H1 (cell line): ENCODE data around the gene APBA2. TPM values are rescaled to one million over a fixed set of nuclear protein-coding genes. Genes with fewer than 3 reads are reported as not detected.

Experiments
- CTCF ChIA-PET: fragments of 300-600 bp; sonication (Branson Sonifier 250); formaldehyde crosslinking; loops from one replicate; lab custom pipeline; 2021; ENCODE audit not compliant: partially characterized antibody; lab: Charles Lee
- POLR2A ChIA-PET: fragments of 300-600 bp; sonication (Branson Sonifier 250); formaldehyde crosslinking; loops from one replicate; lab custom pipeline; 2021; ENCODE audit warnings: inconsistent platforms; ENCODE audit not compliant: partially characterized antibody; lab: Charles Lee
- DNase-seq, 2 experiments: peaks; one replicate each; pipeline versions ENCODE4 v3.0.0 to v3.0.0-alpha.2; 2010 to 2022; ENCODE audit warnings: low spot score in 2 of 2, low read depth in 1 of 2, mixed read lengths in 1 of 2
- FAIRE-seq: peaks from 2 replicates; lab custom pipeline; 2011; peaks lifted over from hg19 to GRCh38; lab: Jason Lieb, UNC
- H2AFZ ChIP-seq: 2 replicates; pipeline ENCODE4 v1.8.1; 2012; ENCODE audit warnings: low read length, inconsistent platforms
- H2AK5ac ChIP-seq: 2 replicates; pipeline ENCODE4 v1.6.1; 2013; ENCODE audit warnings: low read depth, low read length
- H2BK120ac ChIP-seq: replicated peaks from 2 replicates; pipeline ENCODE3; 2013; ENCODE audit warnings: low read depth, low read length, inconsistent platforms
- H2BK12ac ChIP-seq: 2 replicates; pipeline ENCODE4 v1.6.1; 2013; ENCODE audit warnings: low read depth, low read length
- H2BK15ac ChIP-seq: 2 replicates; pipeline ENCODE4 v1.6.1; 2013; ENCODE audit warnings: low read length
- H2BK20ac ChIP-seq: 2 replicates; pipeline ENCODE4 v1.6.1; 2013; ENCODE audit warnings: low read length
- H2BK5ac ChIP-seq: 2 replicates; pipeline ENCODE4 v1.6.1; 2013; ENCODE audit warnings: low read depth, low read length
- H3K14ac ChIP-seq: 2 replicates; pipeline ENCODE4 v1.6.1; 2013; ENCODE audit warnings: inconsistent platforms; ENCODE audit not compliant: insufficient read length
- H3K18ac ChIP-seq: 2 replicates; pipeline ENCODE4 v1.6.1; 2013; ENCODE audit warnings: low read length; ENCODE audit errors: extremely low read depth
- H3K23ac ChIP-seq: 2 replicates; pipeline ENCODE4 v1.6.1; 2013; ENCODE audit warnings: inconsistent platforms; ENCODE audit not compliant: insufficient read length
- H3K23me2 ChIP-seq: 2 replicates; pipeline ENCODE4 v1.6.1; 2013; ENCODE audit warnings: low read depth, low read length
- H3K27ac ChIP-seq: 2 replicates; pipeline ENCODE4 v1.6.1; 2011; ENCODE audit warnings: low read depth, low read length, inconsistent platforms
- H3K27me3 ChIP-seq, 4 experiments: replicated peaks in 1 of 4; 1 replicate in 1 of 4; 2 replicates in 3 of 4; pipeline versions ENCODE4 v1.6.1 to v1.8.1; 2011 to 2013; ENCODE audit warnings: low read length in 3 of 4, mild to moderate bottlenecking in 3 of 4, inconsistent platforms in 2 of 4, mixed read lengths in 2 of 4, moderate library complexity in 1 of 4; ENCODE audit not compliant: control insufficient read depth in 3 of 4, insufficient read depth in 3 of 4; ENCODE audit errors: extremely low read depth in 1 of 4
- H3K36me3 ChIP-seq, 4 experiments: 2 replicates each; pipeline versions ENCODE4 v1.6.1 to v1.8.1; 2011 to 2013; ENCODE audit warnings: mild to moderate bottlenecking in 4 of 4, low read length in 3 of 4, moderate library complexity in 2 of 4, control low read depth in 1 of 4, inconsistent platforms in 1 of 4; ENCODE audit not compliant: insufficient read depth in 4 of 4, control insufficient read depth in 2 of 4
- H3K4ac ChIP-seq: replicated peaks from 2 replicates; pipeline ENCODE3; 2013; ENCODE audit warnings: low read length, low read depth, mixed read lengths, inconsistent platforms; ENCODE audit not compliant: insufficient read length
- H3K4me1 ChIP-seq, 4 experiments: replicated peaks in 1 of 4; 1 replicate in 1 of 4; 2 replicates in 3 of 4; pipeline versions ENCODE4 v1.6.1 to v1.8.1; 2011 to 2013; ENCODE audit warnings: low read length in 3 of 4, inconsistent platforms in 2 of 4, mixed read lengths in 1 of 4; ENCODE audit not compliant: insufficient read depth in 4 of 4, control insufficient read depth in 3 of 4
- H3K4me2 ChIP-seq, 2 experiments: 2 replicates each; pipeline versions ENCODE4 v1.6.1 to v1.8.1; 2011 to 2013; ENCODE audit warnings: low read depth in 2 of 2, low read length in 2 of 2, control low read depth in 1 of 2, inconsistent platforms in 1 of 2, mild to moderate bottlenecking in 1 of 2; ENCODE audit not compliant: insufficient read depth in 1 of 2
- H3K4me3 ChIP-seq, 4 experiments: fragments of 200-600, 300-600 bp in 1 of 4; sonication (generic), shearing (Covaris generic), sonication (Bioruptor Twin) in 1 of 4; 2 replicates each; pipeline versions ENCODE4 v1.5.1 to v1.8.1; 2011 to 2016; ENCODE audit warnings: low read length in 4 of 4, low read depth in 3 of 4, control low read depth in 2 of 4, inconsistent platforms in 2 of 4, mild to moderate bottlenecking in 2 of 4, mixed read lengths in 1 of 4, moderate library complexity in 1 of 4; ENCODE audit not compliant: insufficient read depth in 2 of 4; ENCODE audit errors: extremely low read depth in 1 of 4
- H3K56ac ChIP-seq: replicated peaks from 2 replicates; pipeline ENCODE3; 2013; ENCODE audit warnings: low read depth, mild to moderate bottlenecking, mixed read lengths, low read length, inconsistent platforms; ENCODE audit not compliant: insufficient read length
- H3K79me1 ChIP-seq: 2 replicates; pipeline ENCODE4 v1.6.1; 2013; ENCODE audit warnings: low read depth, low read length, control low read depth
- H3K79me2 ChIP-seq, 2 experiments: 2 replicates each; pipeline versions ENCODE4 v1.6.1 to v1.8.1; 2012 to 2013; ENCODE audit warnings: low read length in 2 of 2, mild to moderate bottlenecking in 2 of 2, inconsistent platforms in 1 of 2; ENCODE audit not compliant: insufficient read depth in 2 of 2, control insufficient read depth in 1 of 2
- H3K9ac ChIP-seq, 4 experiments: replicated peaks in 1 of 4; 1 replicate in 1 of 4; 2 replicates in 3 of 4; pipeline versions ENCODE4 v1.6.1 to v1.8.1; 2011 to 2013; ENCODE audit warnings: low read depth in 3 of 4, low read length in 3 of 4, control low read depth in 2 of 4, mild to moderate bottlenecking in 2 of 4, moderate library complexity in 2 of 4, inconsistent platforms in 1 of 4; ENCODE audit errors: extremely low read depth in 1 of 4
- H3K9me3 ChIP-seq, 2 experiments: 2 replicates each; pipeline versions ENCODE4 v1.6.1 to v1.8.1; 2012 to 2013; ENCODE audit warnings: mild to moderate bottlenecking in 2 of 2, moderate library complexity in 2 of 2, control low read depth in 1 of 2, inconsistent platforms in 1 of 2, low read depth in 1 of 2, low read length in 1 of 2, mixed read lengths in 1 of 2; ENCODE audit not compliant: insufficient read depth in 2 of 2
- H4K20me1 ChIP-seq, 2 experiments: replicated peaks in 1 of 2; 2 replicates each; pipeline versions ENCODE3 to v1.8.1; 2011 to 2013; ENCODE audit warnings: inconsistent platforms in 2 of 2, low read length in 2 of 2, mild to moderate bottlenecking in 1 of 2; ENCODE audit not compliant: insufficient read depth in 2 of 2, control insufficient read depth in 1 of 2
- H4K5ac ChIP-seq: 2 replicates; pipeline ENCODE4 v1.6.1; 2013; ENCODE audit warnings: low read length, low read depth, mixed read lengths, inconsistent platforms; ENCODE audit not compliant: insufficient read length
- H4K8ac ChIP-seq: 2 replicates; pipeline ENCODE4 v1.8.0; 2013; ENCODE audit warnings: mild to moderate bottlenecking, moderate library complexity, low read length, inconsistent platforms; ENCODE audit not compliant: insufficient read depth; ENCODE audit errors: extremely low read depth
- H4K91ac ChIP-seq: replicated peaks from 2 replicates; pipeline ENCODE3; 2013; ENCODE audit warnings: low read length, mixed read lengths, inconsistent platforms; ENCODE audit not compliant: insufficient read length
- BRCA1 ChIP-seq: IDR thresholded peaks from 2 replicates; pipeline ENCODE4 v1.6.1; 2012; ENCODE audit warnings: low read depth, low read length, improper control_type of control experiment
- CEBPB ChIP-seq: IDR thresholded peaks from 2 replicates; pipeline ENCODE4 v1.6.1; 2012; ENCODE audit warnings: low read depth, low read length
- CHD2 ChIP-seq: IDR thresholded peaks from 2 replicates; pipeline ENCODE4 v1.6.1; 2012; ENCODE audit warnings: low read length, improper control_type of control experiment
- JUND ChIP-seq: IDR thresholded peaks from 2 replicates; pipeline ENCODE4 v1.6.1; 2011; ENCODE audit warnings: mild to moderate bottlenecking, improper control_type of control experiment, low read length
- POLR2A ChIP-seq, 2 experiments: IDR thresholded peaks; 1 replicate in 1 of 2; 2 replicates in 1 of 2; pipeline ENCODE4 v1.6.1; 2011; ENCODE audit warnings: low read depth in 2 of 2, low read length in 2 of 2, mild to moderate bottlenecking in 2 of 2; ENCODE audit errors: control extremely low read depth in 1 of 2
- POU5F1 ChIP-seq: IDR thresholded peaks from 2 replicates; pipeline ENCODE4 v1.6.1; 2011; ENCODE audit warnings: low read depth, mild to moderate bottlenecking, low read length, moderate library complexity
- RBBP5 ChIP-seq: IDR thresholded peaks from 2 replicates; pipeline ENCODE4 v1.7.1; 2012; ENCODE audit warnings: low read depth, mild to moderate bottlenecking, inconsistent platforms, low read length, moderate library complexity, borderline replicate concordance
- SP4 ChIP-seq: IDR thresholded peaks from 2 replicates; pipeline ENCODE4 v1.6.1; 2012; ENCODE audit warnings: low read length, inconsistent platforms
- TAF7 ChIP-seq: optimal IDR thresholded peaks from 2 replicates; pipeline ENCODE3; 2011; ENCODE audit warnings: low read depth, mild to moderate bottlenecking, inconsistent platforms, low read length, moderate library complexity, borderline replicate concordance
- USF2 ChIP-seq: IDR thresholded peaks from 2 replicates; pipeline ENCODE4 v1.6.1; 2011; ENCODE audit warnings: low read length, improper control_type of control experiment
- WGBS, 2 experiments: shearing (Covaris generic) in 1 of 2; methylation state at CpG; one replicate each; pipeline versions ENCODE4 v1.1.6 to v1.1.7; 2013 to 2015; ENCODE audit warnings: low lambda C conversion rate in 2 of 2, mixed read lengths in 2 of 2, inconsistent platforms in 1 of 2, low coverage in 1 of 2, missing lambda C conversion rate in 1 of 2; ENCODE audit not compliant: insufficient replicate concordance in 2 of 2, insufficient coverage in 1 of 2, insufficient read length in 1 of 2; ENCODE audit errors: extremely low coverage in 1 of 2, missing lambda C conversion rate in 1 of 2; 5-methylcytosine and 5-hydroxymethylcytosine counted together
- polyA plus RNA-seq, 7 experiments: library from polyadenylated mRNA; depleted of rRNA in 3 of 7; stranded (reverse) in 5 of 7; unstranded in 2 of 7; fragments of >200 nt in 5 of 7; fragments of 200-250 nt in 2 of 7; gene quantifications; 1 replicate in 5 of 7; 2 replicates in 1 of 7; 4 replicates in 1 of 7; pipeline versions ENCODE4 v1.2.1 to v1.2.3, GENCODE V29; 2011 to 2013; ENCODE audit warnings: missing spikeins in 2 of 7, mixed read lengths in 2 of 7
- total RNA-seq: library from RNA; stranded (reverse); fragmentation: NEBNext Ultra II Directional; extraction: Animal tissue kit (Norgen Biotek cat#: 25700); gene quantifications from 2 replicates; pipeline ENCODE4 v1.2.1, GENCODE V29; 2021
- TF ChIP-seq, protein P1 (sequence below): IDR thresholded peaks from 2 replicates; pipeline ENCODE4 v1.6.1; 2012; ENCODE audit warnings: inconsistent platforms

The APBA2 gene
- total and polyA plus RNA-seq, 2 of the 8 experiments (the other 6 are each of a cell fraction or from before 2014, with no cell fraction given) = 15.5 to 19.0 TPM

DNA sequence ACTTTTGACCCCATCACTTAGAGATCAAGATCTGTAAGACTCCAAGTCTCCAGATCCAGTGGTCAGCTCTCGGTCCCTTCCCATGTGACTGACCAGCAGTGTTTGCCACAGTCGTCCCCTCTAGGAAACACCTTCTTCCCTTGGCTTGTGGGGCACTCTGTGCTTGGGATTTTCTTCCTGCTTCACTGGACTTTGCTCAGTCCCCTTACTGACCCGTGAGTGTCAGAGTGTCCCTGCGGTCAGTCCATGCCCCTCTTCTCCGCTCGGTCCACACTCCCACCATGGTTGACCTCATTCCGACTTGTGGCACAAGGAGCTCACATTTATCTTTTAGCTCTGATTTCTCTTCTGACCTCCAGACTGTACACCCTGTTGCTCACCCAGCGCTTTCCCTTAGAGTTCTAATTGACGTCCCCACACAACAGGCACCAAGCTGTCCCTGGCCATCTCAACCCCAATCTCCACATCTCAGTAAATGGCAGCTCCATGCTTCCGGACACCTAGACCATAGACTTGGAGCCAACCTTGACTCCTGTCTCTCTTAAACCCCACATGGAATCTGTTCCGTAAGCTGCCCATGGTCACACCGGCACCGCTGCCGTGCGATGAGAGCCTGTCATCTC is 67.9 kb downstream of the APBA2 start:
- Histone ChIP-seq H3K4me1 (peaks cover 0 to 15% (median 3%) of the 10 kb centered on the region in 4 experiments; a peak in 4 of 7 replicates), H3K4me3 (no peak overlapping the region), H3K36me3 (no peaks in the 10 kb centered on the region), H3K27ac (no peak overlapping the region), H3K14ac (no peak overlapping the region), H3K23ac (no peak overlapping the region), H2BK20ac (no peak overlapping the region), H2AFZ (no peak overlapping the region), H2BK12ac (no peak overlapping the region), H3K79me1 (no peaks in the 10 kb centered on the region), H3K9ac (no peak overlapping the region), H2AK5ac (no peak overlapping the region), H3K23me2 (no peaks in the 10 kb centered on the region), H2BK15ac (no peak overlapping the region), H3K9me3 (no peaks in the 10 kb centered on the region), H2BK120ac (no peak overlapping the region), H4K8ac (peak overlapping the region; percentile 9; the same call in 1 of the 2 replicates), H4K5ac (no peak overlapping the region), H2BK5ac (no peak overlapping the region), H3K4me2 (no peak overlapping the region), H3K27me3 (no peaks in the 10 kb centered on the region), H3K4ac (no peak overlapping the region), H3K79me2 (no peaks in the 10 kb centered on the region), H3K56ac (no peak overlapping the region), H4K91ac (no peak overlapping the region), H3K18ac (no peak overlapping the region; the same call in 1 of the 2 replicates), H4K20me1 (no peaks in the 10 kb centered on the region)
- no peak for DNase-seq
- WGBS, 2 experiments = 91% methylated on average over 15 of the region's 15 CpGs; no CpG with 5 or more reads in 1 of the 2 experiments
- no peak for FAIRE-seq
- ChIA-PET CTCF (interaction anchor here (0.8 to 2.0 kb wide), 11 partner anchors 9 to 162 kb away, joined by 3 to 8 read pairs (median 4); no protein-coding TSS in a partner anchor), POLR2A (no interaction called here)
- TF ChIP-seq SP4 (no peak), POLR2A (IDR thresholded peaks at IDR 0.05; ENCODE audit: control extremely low read depth in 1 of 2, low read depth in 2 of 2, low read length in 2 of 2) (no peak), RBBP5 (no peak), BRCA1 (no peak), USF2 (no peak), TAF7 (no peak), CEBPB (no peak), CHD2 (no peak), POU5F1 (no peak), JUND (no peak)
- TF ChIP-seq, protein P1, sequence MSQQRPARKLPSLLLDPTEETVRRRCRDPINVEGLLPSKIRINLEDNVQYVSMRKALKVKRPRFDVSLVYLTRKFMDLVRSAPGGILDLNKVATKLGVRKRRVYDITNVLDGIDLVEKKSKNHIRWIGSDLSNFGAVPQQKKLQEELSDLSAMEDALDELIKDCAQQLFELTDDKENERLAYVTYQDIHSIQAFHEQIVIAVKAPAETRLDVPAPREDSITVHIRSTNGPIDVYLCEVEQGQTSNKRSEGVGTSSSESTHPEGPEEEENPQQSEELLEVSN = no peak
